HG03571 (cell line): ENCODE measurements around the gene KLHL25.

ENCODE experiments used
- ATAC-seq: cut with Tn5 transposase; IDR thresholded peaks from one replicate; pipeline ENCODE4 v1.9.1; 2021; ENCODE audit not compliant: unreplicated experiment

Gene KLHL25

GRCh38 chr15:85761635-85762034 lies 33.1 kb downstream of the KLHL25 start:
- no peak for ATAC-seq

GRCh38 chr15:85760531-85761371 lies 34.0 kb downstream of the KLHL25 start:
- no peak for ATAC-seq

DNA sequence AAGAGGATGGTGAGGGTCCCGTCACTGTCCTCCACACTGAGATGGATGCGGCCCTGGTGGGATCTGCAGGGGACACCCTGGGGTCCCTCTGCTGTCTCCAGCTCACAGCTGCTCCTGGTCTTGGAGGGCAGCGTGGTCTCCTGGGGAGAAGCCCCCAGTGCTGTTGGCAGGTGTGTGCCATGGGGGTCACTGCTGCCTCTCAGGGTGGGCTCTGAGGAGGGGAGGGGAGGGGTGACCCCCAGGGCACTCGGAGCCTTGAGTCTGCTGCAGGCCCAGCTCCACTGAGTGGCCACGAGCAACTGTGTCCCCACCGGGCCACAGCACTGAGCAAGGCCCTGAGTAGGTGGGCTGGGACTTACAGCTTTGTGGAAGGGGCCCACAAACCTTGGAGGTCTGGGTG lies 34.7 kb downstream of the KLHL25 start:
- no peak for ATAC-seq

DNA sequence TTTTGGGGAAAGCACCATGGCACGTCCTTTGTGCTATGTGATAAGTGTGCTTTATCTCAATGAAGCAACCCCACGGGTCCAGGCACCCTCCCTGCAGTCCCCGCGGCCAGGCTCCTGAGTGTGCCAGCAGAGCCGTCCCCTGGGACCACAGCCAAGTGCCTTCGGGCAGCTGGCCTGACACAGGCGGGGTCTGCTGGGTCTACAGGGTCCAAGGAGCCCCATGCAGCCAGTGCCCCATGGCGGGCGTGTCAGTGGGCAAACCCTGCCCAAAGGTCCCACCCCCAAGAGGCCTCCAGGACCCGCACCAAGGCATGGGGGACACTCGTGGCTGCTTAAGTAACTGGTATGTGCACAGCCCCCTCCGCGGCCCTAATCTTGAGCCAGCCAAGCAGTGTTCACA lies 35.3 kb downstream of the KLHL25 start:
- no peak for ATAC-seq

GRCh38 chr15:85758655-85758978 lies 36.1 kb downstream of the KLHL25 start:
- no peak for ATAC-seq

GRCh38 chr15:85757939-85758654 lies 36.6 kb downstream of the KLHL25 start:
- no peak for ATAC-seq

- no peak for ATAC-seq
Observed at GRCh38 chr15:85757073-85757938, 37.4 kb downstream of the KLHL25 start.

- no peak for ATAC-seq
Observed at GRCh38 chr15:85756411-85757072, 38.2 kb downstream of the KLHL25 start.

DNA sequence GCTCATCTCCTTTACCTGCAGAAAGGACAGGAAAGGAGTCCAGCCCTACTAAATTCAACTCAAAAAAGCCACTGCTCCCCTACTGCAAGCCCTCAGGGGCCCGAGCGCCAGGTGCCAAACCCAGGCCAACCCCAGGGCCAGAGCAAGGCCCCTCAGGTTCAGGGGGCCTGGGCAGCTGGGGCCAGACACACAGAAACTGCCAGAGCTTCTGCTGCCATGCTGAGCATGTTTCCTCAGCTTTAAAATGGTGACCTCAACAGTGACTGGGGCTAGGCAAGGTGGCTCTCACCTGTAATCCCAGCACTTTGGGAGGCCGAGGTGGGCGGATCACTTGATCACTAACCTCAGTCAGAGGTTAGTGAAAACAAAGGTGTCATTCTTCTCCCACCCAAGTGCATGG lies 38.8 kb downstream of the KLHL25 start:
- ATAC-seq, result no peak

- ATAC-seq, result no peak
Observed at GRCh38 chr15:85755471-85755870, 39.3 kb downstream of the KLHL25 start.

DNA sequence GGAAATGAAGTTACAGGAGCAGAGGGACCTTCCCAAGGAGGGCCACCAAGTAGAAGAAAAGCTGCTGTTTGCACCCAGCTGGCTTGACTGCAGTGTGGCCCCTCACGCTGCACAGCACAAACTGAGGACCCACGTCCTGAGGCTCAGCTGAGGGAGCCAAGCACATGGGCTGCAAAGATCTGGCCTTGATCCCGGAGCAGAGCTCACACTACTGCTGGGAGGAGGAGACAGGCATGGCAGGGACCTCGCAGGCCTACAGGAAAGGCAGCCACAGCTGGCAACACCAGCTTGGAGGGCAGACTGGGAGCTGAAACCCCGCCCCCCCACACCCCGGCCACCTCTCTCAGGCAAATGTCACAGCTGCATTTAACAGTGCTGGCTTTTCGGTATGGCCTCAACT lies 39.7 kb downstream of the KLHL25 start:
- no peak for ATAC-seq

GRCh38 chr15:85753791-85754452 lies 40.8 kb downstream of the KLHL25 start:
- ATAC-seq, result no peak

GRCh38 chr15:85753261-85753660 lies 41.5 kb downstream of the KLHL25 start:
- no peak for ATAC-seq

DNA sequence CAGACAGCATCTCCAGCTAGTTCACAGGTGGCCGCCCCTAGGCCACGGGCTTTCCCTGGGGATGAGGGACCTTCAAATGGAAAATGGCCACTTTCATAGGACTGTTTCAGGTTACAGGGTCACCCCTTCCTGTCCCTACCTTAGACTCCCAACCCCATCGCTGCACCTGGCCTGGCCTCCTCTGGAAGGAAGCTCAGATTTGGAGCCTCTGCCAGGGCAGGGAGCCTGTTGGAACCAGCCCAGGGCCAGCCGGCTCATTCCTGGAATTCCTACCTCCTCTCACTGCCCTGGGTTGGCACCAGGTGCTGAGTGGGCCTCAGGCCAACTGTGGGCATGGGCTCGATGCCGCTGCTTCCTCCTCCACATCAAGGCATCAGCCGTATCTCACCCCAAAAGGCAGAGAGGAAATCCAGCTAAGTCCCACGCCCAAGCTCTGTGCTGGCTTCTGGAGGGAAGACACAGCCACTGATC lies 42.2 kb downstream of the KLHL25 start:
- no peak for ATAC-seq

DNA sequence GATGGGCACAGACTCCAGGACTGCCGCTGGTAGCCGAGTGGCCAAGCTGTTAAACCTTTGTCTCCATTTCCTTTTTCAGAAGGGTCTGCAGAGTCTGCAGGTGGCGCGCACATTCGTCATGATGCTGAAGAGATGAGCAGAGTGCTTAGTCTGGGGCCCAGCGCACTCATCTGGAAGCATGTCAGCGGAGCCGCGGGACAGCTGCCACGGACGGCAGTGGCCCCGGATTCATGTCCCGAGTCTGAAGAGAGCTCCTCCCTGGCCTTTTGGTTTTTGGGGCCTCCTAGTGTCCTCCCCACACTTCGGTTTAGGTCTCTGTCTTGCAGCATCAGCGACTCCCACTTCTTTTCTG lies 42.6 kb downstream of the KLHL25 start:
- ATAC-seq, result no peak

DNA sequence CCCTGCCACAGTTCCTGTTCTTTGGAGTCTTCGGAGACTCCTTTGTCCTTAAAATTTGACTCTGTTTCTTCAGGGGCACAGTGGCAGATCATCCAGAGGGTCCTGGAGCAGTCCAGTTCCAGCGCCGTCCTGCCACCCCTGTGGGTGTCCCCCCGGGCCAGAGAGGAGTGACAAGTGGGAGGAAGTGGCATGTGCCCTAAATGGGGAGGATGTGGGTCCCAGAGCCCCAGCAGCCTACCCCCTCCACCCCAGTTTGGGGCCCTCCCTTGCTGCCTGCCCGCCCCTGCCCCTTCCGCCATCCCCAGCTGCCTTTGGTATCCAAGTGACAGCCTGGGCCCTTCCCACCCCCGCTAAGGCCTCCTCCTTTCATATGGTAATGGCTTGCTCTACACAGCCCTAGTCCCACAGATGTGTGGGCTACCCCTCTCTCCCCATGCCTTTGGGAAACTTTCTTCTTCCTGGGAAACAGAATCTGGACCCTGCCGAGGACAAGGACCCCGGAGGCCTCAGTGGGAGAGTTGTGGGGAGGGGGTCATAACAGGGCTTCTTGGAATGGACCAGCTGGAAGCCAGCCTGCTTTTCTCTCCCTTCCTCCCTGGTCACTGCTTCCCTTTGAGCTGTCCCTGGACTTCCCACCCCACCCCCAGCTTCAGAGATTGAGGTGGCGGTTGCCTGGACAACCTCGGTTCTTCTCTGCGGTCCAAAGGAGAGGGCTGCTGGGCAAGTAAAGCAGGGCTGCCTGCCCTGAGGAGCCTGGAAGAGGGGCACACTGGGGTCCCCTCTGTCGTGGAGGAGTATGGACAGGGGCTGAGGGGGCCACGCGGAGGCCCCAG lies 43.2 kb downstream of the KLHL25 start:
- no peak for ATAC-seq

DNA sequence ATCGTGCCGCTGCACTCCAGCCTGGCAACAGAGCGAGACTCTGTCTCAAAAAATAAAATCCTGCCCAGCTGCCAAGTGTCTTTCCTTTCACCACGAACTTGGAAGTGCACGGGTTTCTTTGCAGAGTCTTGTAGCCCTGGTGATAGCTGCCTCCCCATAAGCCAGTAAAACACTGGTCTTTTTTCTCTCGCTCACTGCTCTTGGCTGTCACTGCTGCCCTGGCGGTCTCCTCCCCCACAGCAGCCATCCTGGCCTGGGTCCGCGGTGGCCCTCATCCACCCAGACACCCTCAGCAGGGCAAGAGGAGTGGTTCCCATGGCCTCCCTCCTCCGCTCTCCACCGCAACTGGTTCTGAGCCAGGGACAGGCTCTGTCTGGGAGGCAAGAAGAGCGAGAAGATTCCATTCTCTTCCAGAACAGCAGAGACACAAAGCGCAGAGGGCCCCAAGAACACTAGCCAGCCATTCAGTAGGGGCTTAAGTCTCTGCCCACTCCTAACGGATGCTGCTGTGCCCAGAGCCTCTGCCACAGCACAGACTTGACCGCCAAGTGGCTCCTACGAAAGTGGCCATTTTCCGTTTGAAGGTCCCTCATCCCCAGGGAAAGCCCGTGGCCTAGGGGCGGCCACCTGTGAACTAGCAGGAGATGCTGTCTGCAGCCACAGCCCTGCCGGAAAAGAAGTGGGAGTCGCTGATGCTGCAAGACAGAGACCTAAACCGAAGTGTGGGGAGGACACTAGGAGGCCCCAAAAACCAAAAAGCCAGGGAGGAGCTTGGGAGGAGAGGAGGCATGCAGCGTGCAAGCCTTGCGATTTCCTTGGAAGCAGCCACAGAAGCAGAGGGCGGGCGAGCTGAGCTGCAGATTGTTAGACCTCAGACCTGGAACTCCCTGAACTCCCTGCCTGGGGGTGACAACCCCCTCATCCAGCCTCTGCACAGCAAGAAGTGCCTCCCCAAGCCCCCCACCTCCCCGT lies 44.1 kb downstream of the KLHL25 start:
- no peak for ATAC-seq
